Body of pancreas (tissue), 4 donors: ENCODE measurements around the gene IGF2BP3. TPM values are rescaled to one million over a fixed set of nuclear protein-coding genes. Genes with fewer than 3 reads are reported as not detected.

Experiments used
- ATAC-seq: fragments of 150-250 bp; one replicate; pipeline ENCODE4 v1.9.1; 2016
- DNase-seq, 4 donors: peaks; one replicate each; pipeline ENCODE4 v3.0.0-alpha.2; 2019
- H3K27ac ChIP-seq, 4 donors: fragments of 200-600 bp; sonication (generic); 1 replicate in 3 of 4; 2 replicates in 1 of 4; pipeline versions ENCODE4 v1.5.1 to v1.6.1; 2016 to 2019; ENCODE audit warnings: mild to moderate bottlenecking in 1 of 4, mixed read lengths in 1 of 4, moderate library complexity in 1 of 4
- H3K27me3 ChIP-seq, 2 donors: fragments of 200-600 bp; sonication (generic); one replicate each; pipeline ENCODE4 v1.6.0; 2016; ENCODE audit warnings: mild to moderate bottlenecking in 1 of 2
- H3K36me3 ChIP-seq, 2 donors: fragments of 200-600 bp; sonication (generic); replicated peaks in 1 of 2; 2 replicates each; pipeline ENCODE4 v1.5.1; 2016; ENCODE audit warnings: low read depth in 2 of 2; ENCODE audit not compliant: insufficient read depth in 1 of 2
- H3K4me1 ChIP-seq: fragments of 200-600 bp; sonication (generic); one replicate; pipeline ENCODE4 v1.6.0; 2016
- H3K4me3 ChIP-seq, 2 donors: fragments of 200-600 bp; sonication (generic); 1 replicate in 1 of 2; 2 replicates in 1 of 2; pipeline ENCODE4 v1.5.1; 2016 to 2019
- H3K9me3 ChIP-seq, 3 donors: fragments of 200-600 bp; sonication (generic); 1 replicate in 2 of 3; 2 replicates in 1 of 3; pipeline ENCODE4 v1.5.1; 2016
- CTCF ChIP-seq, 7 experiments: fragments of 450-650 bp in 4 of 7; fragments of 200-600 bp in 3 of 7; sonication (generic) in 3 of 7; IDR thresholded peaks; one replicate each; pipeline ENCODE4 v1.5.1; 2016 to 2019; ENCODE audit warnings: antibody characterized with exemption in 7 of 7
- POLR2A ChIP-seq, 3 donors: fragments of 450-650 bp; IDR thresholded peaks; one replicate each; pipeline ENCODE4 v1.6.1; 2016; ENCODE audit warnings: antibody characterized with exemption in 3 of 3, mild to moderate bottlenecking in 2 of 3
- WGBS, 2 donors: methylation state at CpG; one replicate each; pipeline ENCODE4 v1.1.5; 2017; 5-methylcytosine and 5-hydroxymethylcytosine counted together
- intact Hi-C: fragments of 100-400 bp; cut with DNase I; formaldehyde crosslinking; loops from one replicate; pipeline ENCODE4 v1.15.1; 2023
- total RNA-seq, 2 donors: library from RNA; depleted of rRNA; stranded (reverse); fragments of >200 nt; gene quantifications; one replicate each; pipeline ENCODE4 v1.1.0, GENCODE V29; 2016

Gene IGF2BP3
- total RNA-seq, 2 donors from 2014 or later: 0.33 to 1.3 TPM

GRCh38 chr7:23338439-23338838 lies 131.9 kb downstream of the IGF2BP3 start:
- intact Hi-C loops: no loop called here
- WGBS, 2 donors: 65 to 84% methylated on average over 2 of the region's 2 CpGs
- no peak overlapping the region for H3K4me3 ChIP-seq
- no peak overlapping the region for H3K27ac ChIP-seq
- TF ChIP-seq POLR2A (IDR thresholded peaks at IDR 0.05) (no peak), CTCF (IDR thresholded peaks at IDR 0.05) (no peak)
- H3K36me3 ChIP-seq: no peaks in the 10 kb centered on the region
- no peak for DNase-seq
- H3K9me3 ChIP-seq: no peaks in the 10 kb centered on the region
- H3K4me1 ChIP-seq: peaks cover 24% of the 10 kb centered on the region
- ATAC-seq: no peak
- H3K27me3 ChIP-seq: peaks cover 0 to 7% of the 10 kb centered on the region in 2 donors

GRCh38 chr7:23337374-23337773 lies 132.9 kb downstream of the IGF2BP3 start:
- Histone ChIP-seq H3K27me3 (peaks cover 0 to 7% of the 10 kb centered on the region in 2 donors), H3K4me1 (peaks cover 35% of the 10 kb centered on the region), H3K4me3 (no peak overlapping the region), H3K27ac (no peak overlapping the region), H3K9me3 (no peaks in the 10 kb centered on the region), H3K36me3 (no peaks in the 10 kb centered on the region)
- DNase-seq (no peak), ATAC-seq (no peak)
- TF ChIP-seq CTCF (IDR thresholded peaks at IDR 0.05) (no peak), POLR2A (IDR thresholded peaks at IDR 0.05) (no peak)
- intact Hi-C loops: no loop called here

GRCh38 chr7:23336799-23337283 lies 133.4 kb downstream of the IGF2BP3 start:
- Histone ChIP-seq H3K4me3 (no peak overlapping the region), H3K27ac (no peak overlapping the region), H3K9me3 (no peaks in the 10 kb centered on the region), H3K36me3 (no peaks in the 10 kb centered on the region), H3K4me1 (peaks cover 40% of the 10 kb centered on the region), H3K27me3 (peaks cover 0 to 7% of the 10 kb centered on the region in 2 donors)
- no peak for ATAC-seq
- no peak for DNase-seq
- 82 to 83% methylated on average over 6 of the region's 6 CpGs for WGBS, 2 donors
- TF ChIP-seq POLR2A (IDR thresholded peaks at IDR 0.05): no peak
- intact Hi-C loops: no loop called here

- TF ChIP-seq POLR2A (IDR thresholded peaks at IDR 0.05) (no peak), CTCF (IDR thresholded peaks at IDR 0.05) (no peak)
- ATAC-seq: no peak
- 79 to 81% methylated on average over 3 of the region's 3 CpGs for WGBS, 2 donors
- DNase-seq: no peak
- H3K27me3 ChIP-seq: peaks cover 0 to 7% of the 10 kb centered on the region in 2 donors
- intact Hi-C loops: no loop called here
- H3K9me3 ChIP-seq: no peaks in the 10 kb centered on the region
- H3K36me3 ChIP-seq: no peaks in the 10 kb centered on the region
- no peak overlapping the region for H3K4me3 ChIP-seq
- H3K4me1 ChIP-seq: peaks cover 40% of the 10 kb centered on the region
- no peak overlapping the region for H3K27ac ChIP-seq
Observed at GRCh38 chr7:23336086-23336485, 134.2 kb downstream of the IGF2BP3 start.

GRCh38 chr7:23335621-23336020 lies 134.7 kb downstream of the IGF2BP3 start:
- Histone ChIP-seq H3K4me1 (peaks cover 40% of the 10 kb centered on the region), H3K27ac (no peak overlapping the region), H3K36me3 (no peaks in the 10 kb centered on the region), H3K4me3 (no peak overlapping the region), H3K9me3 (no peaks in the 10 kb centered on the region), H3K27me3 (peaks cover 0 to 7% of the 10 kb centered on the region in 2 donors)
- DNase-seq (no peak), ATAC-seq (no peak)
- intact Hi-C loops: no loop called here
- WGBS, 2 donors: 46 to 65% methylated on average over 6 of the region's 6 CpGs
- TF ChIP-seq CTCF (IDR thresholded peaks at IDR 0.05): no peak
- TF ChIP-seq POLR2A (IDR thresholded peaks at IDR 0.05): no peak
